HG03558 (cell line): Measurements from ENCODE around the gene NOP58.
A peak's percentile ranks its signal among the peaks of the same experiment; 100 is the strongest.
"Not testable (repeated sequence)": the region's sequence is repeated elsewhere in the genome, so short reads cannot be mapped to it uniquely, and the experiment has no call there.

Experiments used
- ATAC-seq: cut with Tn5 transposase; IDR thresholded peaks from one replicate; pipeline ENCODE4 v1.9.1; 2021; ENCODE audit warnings: moderate number of reproducible peaks; ENCODE audit not compliant: unreplicated experiment; ENCODE audit errors: extremely low read depth

NOP58 gene

GRCh38 chr2:202290970-202291369 lies 25.4 kb downstream of the NOP58 start:
- no peak for ATAC-seq

GRCh38 chr2:202299712-202300111 lies 34.1 kb downstream of the NOP58 start:
- peak; percentile 44 for ATAC-seq

- no peak for ATAC-seq
Measured at GRCh38 chr2:202306034-202306433, 40.5 kb downstream of the NOP58 start.

GRCh38 chr2:202307690-202308089 lies 42.1 kb downstream of the NOP58 start:
- no peak for ATAC-seq

- no peak for ATAC-seq
Measured at GRCh38 chr2:202311823-202312388, 46.3 kb downstream of the NOP58 start.

- ATAC-seq: no peak
Measured at GRCh38 chr2:202314116-202314515, 48.6 kb downstream of the NOP58 start.

GRCh38 chr2:202317080-202317857 lies 51.7 kb downstream of the NOP58 start:
- no peak for ATAC-seq

- ATAC-seq: not testable (repeated sequence)
Measured at GRCh38 chr2:202320362-202320761, 54.8 kb downstream of the NOP58 start.

- ATAC-seq: no peak
Measured at GRCh38 chr2:202322435-202322834, 56.9 kb downstream of the NOP58 start.

- ATAC-seq: no peak
Measured at GRCh38 chr2:202327858-202328257, 62.3 kb downstream of the NOP58 start.

- no peak for ATAC-seq
Measured at GRCh38 chr2:202335791-202336467, 70.4 kb downstream of the NOP58 start.

GRCh38 chr2:202337151-202337550 lies 71.6 kb downstream of the NOP58 start:
- ATAC-seq: no peak

GRCh38 chr2:202337706-202338346 lies 72.3 kb downstream of the NOP58 start:
- ATAC-seq: no peak

GRCh38 chr2:202339071-202339870 lies 73.7 kb downstream of the NOP58 start:
- no peak for ATAC-seq

GRCh38 chr2:202344178-202344577 lies 78.6 kb downstream of the NOP58 start:
- no peak for ATAC-seq

- no peak for ATAC-seq
Measured at GRCh38 chr2:202346180-202346579, 80.6 kb downstream of the NOP58 start.
